ENCODE results near the gene VAPA.
"Not testable (repeated sequence)": the region's sequence is repeated elsewhere in the genome, so short reads cannot be mapped to it uniquely, and the experiment has no call there.

VAPA gene

DNA sequence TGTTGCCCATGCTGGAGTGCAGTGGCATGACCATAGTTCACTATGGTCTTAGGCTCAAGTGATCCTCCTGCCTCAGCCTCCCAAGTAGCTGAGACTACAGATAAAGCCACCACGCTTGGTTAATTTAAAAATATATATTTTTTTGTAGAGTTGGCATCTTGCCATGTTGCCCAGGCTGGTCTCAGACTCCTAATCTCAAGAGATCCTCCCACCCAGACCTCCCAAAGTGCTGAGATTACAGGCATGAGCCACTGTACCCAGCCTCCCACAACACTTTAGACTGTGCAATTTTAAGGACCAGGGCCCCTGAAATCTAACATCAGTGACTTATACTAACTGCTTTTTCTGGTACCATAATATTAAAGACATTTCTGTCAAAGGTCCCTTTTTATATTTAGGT, 22.9 kb upstream of the VAPA start:
- Histone ChIP-seq H3K4me2 (ENCODE audit: low read length) (no peak overlapping the region), H3K27me3 (ENCODE audit: control insufficient read depth, insufficient read depth, low read length) (no peaks in the 10 kb centered on the region), H3K9ac (ENCODE audit: low read depth, low read length) (no peak overlapping the region), H3K4me3 (ENCODE audit: low read length) (no peak overlapping the region), H3K4me1 (ENCODE audit: control insufficient read depth, insufficient read depth, low read length) (peaks cover 16% of the 10 kb centered on the region), H3K36me3 (ENCODE audit: insufficient read depth, low read length) (no peaks in the 10 kb centered on the region), H3K9me3 (replicated peaks; ENCODE audit: low read length) (no peaks in the 10 kb centered on the region)

- not testable (repeated sequence) for H3K36me3 ChIP-seq (ENCODE audit: insufficient read depth, low read length)
- H3K4me1 ChIP-seq (ENCODE audit: control insufficient read depth, insufficient read depth, low read length), result peaks cover 13% of the 10 kb centered on the region
These were observed 22.3 kb upstream of the VAPA start for GRCh38 chr18:9891515-9891914.

DNA sequence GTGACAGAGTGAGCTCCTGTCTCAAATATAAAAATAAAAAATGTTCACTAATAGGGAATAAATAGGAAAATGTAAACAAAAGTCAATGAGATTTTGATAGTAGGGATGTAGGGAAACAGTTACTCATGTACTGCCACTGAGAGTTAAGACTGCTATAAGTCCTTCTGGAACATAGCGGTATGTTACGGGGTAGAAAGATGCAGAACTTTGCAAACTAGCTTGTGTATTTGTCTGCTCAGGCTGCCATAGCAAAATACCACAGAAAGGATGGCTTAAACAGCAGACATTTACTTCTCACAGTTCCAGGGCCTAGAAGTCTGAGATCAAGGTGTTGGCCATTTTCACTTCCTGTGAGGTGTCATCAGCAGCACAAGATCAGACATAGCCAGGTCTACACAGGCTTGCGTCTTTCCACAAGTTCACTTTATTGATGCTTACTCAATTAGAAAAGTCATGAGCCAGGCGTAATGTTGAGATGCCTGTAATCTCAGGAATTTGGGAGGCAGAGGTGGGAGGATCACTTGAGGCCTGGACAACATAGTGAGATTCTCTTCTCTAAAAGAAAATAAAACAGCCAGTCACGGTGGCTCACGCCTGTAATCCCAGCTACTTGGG, 19.3 kb upstream of the VAPA start:
- no peak overlapping the region for H3K4me3 ChIP-seq (ENCODE audit: low read length)
- H3K9ac ChIP-seq (ENCODE audit: low read depth, low read length), result no peak overlapping the region
- no peak overlapping the region for H3K4me2 ChIP-seq (ENCODE audit: low read length)
- H3K27me3 ChIP-seq (ENCODE audit: control insufficient read depth, insufficient read depth, low read length), result no peaks in the 10 kb centered on the region
- no peaks in the 10 kb centered on the region for H3K9me3 ChIP-seq (replicated peaks; ENCODE audit: low read length)
- H3K36me3 ChIP-seq (ENCODE audit: insufficient read depth, low read length), result no peaks in the 10 kb centered on the region
- peaks cover 13% of the 10 kb centered on the region for H3K4me1 ChIP-seq (ENCODE audit: control insufficient read depth, insufficient read depth, low read length)

More at GRCh38 chr18:9891515-9891914, 22.3 kb upstream of the VAPA start:
- H3K4me2 ChIP-seq (ENCODE audit: low read length); H3K9ac ChIP-seq (ENCODE audit: low read depth, low read length); H3K4me3 ChIP-seq (ENCODE audit: low read length); H3K27me3 ChIP-seq (ENCODE audit: control insufficient read depth, insufficient read depth, low read length); H3K9me3 ChIP-seq (replicated peaks; ENCODE audit: low read length): not testable (repeated sequence)

GRCh38 chr18:9897129-9897528, 16.7 kb upstream of the VAPA start:
- peaks cover 4% of the 10 kb centered on the region for H3K4me1 ChIP-seq (ENCODE audit: control insufficient read depth, insufficient read depth, low read length)
- H3K4me3 ChIP-seq (ENCODE audit: low read length), result no peak overlapping the region
- H3K4me2 ChIP-seq (ENCODE audit: low read length), result no peak overlapping the region
- H3K27me3 ChIP-seq (ENCODE audit: control insufficient read depth, insufficient read depth, low read length), result no peaks in the 10 kb centered on the region
- no peaks in the 10 kb centered on the region for H3K36me3 ChIP-seq (ENCODE audit: insufficient read depth, low read length)
- no peak overlapping the region for H3K9ac ChIP-seq (ENCODE audit: low read depth, low read length)
- no peaks in the 10 kb centered on the region for H3K9me3 ChIP-seq (replicated peaks; ENCODE audit: low read length)

DNA sequence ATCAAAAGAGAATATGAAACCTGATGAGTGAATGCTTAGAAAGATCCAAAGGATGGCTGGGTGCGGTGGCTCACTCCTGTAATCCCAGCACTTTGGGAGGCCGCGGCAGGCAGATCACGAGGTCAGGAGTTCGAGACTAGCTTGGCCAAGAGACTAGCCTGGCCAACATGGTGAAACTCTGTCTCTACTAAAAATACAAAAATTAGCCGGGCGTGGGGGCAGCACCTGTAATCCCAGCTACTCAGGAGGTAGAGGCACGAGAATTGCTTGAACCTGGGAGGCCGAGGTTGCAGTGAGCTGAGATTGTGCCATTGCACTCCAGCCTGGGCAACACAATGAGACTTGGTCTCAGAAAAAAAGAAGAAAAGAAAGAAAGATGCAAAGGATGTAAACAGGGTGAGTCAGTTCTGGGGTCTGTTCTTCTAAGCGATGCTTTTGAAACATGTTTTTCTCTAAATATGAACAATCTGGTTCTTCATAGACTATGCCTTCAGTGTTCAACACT, 16.0 kb upstream of the VAPA start:
- H3K4me2 ChIP-seq (ENCODE audit: low read length); H3K36me3 ChIP-seq (ENCODE audit: insufficient read depth, low read length); H3K9ac ChIP-seq (ENCODE audit: low read depth, low read length); H3K4me3 ChIP-seq (ENCODE audit: low read length); H3K27me3 ChIP-seq (ENCODE audit: control insufficient read depth, insufficient read depth, low read length); H3K4me1 ChIP-seq (ENCODE audit: control insufficient read depth, insufficient read depth, low read length); H3K9me3 ChIP-seq (replicated peaks; ENCODE audit: low read length): not testable (repeated sequence)

DNA sequence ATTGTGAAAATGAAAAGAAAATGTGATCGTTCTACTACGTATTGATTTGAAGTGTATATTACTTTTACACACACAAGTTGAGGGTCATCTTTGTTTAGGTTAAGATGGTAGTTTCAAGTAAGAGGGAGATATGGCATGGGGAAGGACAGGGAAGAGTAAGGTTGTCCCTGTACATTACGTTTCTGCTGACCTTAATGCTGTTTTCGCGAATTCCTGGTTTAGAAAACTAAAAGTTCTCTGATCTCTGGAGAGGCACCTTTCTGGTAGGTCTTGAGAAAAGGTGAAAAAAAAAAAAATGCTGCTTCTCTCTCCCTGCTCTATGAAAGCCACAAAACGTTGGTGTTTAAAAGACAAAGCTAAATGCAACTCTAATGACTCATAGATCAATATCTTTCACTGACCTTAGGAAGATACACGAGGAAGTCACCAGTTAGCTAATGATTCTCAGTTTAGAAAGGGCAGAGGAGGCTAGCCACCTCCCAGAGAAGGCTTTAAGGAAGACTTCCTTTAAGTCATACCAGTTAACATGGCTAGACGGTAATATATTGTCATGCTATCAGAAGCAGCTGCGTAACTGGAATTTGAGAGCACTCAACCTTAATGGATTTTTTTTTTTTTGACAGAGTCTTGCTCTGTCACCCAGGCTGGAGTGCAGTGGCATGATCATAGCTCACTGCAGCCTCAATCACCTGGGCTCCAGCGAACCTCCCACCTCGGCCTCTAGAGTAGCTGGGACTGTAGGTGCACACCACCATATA, 14.8 kb upstream of the VAPA start:
- Histone ChIP-seq H3K36me3 (ENCODE audit: insufficient read depth, low read length) (no peaks in the 10 kb centered on the region), H3K4me1 (ENCODE audit: control insufficient read depth, insufficient read depth, low read length) (peaks cover 4% of the 10 kb centered on the region), H3K9ac (ENCODE audit: low read depth, low read length) (no peak overlapping the region), H3K4me3 (ENCODE audit: low read length) (no peak overlapping the region), H3K27me3 (ENCODE audit: control insufficient read depth, insufficient read depth, low read length) (no peaks in the 10 kb centered on the region), H3K9me3 (replicated peaks; ENCODE audit: low read length) (no peaks in the 10 kb centered on the region), H3K4me2 (ENCODE audit: low read length) (no peak overlapping the region)

DNA sequence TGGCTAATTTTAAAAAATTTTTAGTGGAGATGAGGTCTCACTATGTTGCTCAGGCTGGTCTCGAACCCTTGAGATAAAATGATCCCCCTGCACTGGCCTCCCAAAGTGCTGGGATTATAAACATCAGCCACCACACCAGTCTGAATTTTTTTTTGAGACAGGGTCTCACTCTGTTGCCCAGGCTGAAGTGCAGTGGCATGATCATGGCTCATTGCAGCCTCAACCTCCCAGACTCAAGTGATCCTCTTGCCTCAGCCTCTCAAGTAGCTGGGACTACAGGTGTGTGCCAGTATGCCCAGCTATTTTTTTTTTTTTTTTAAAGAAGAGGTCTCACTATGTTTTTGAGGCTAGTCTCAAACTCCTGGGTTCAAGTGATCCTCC, 14.3 kb upstream of the VAPA start:
- not testable (repeated sequence) for H3K36me3 ChIP-seq (ENCODE audit: insufficient read depth, low read length); H3K27me3 ChIP-seq (ENCODE audit: control insufficient read depth, insufficient read depth, low read length); H3K4me3 ChIP-seq (ENCODE audit: low read length); H3K9me3 ChIP-seq (replicated peaks; ENCODE audit: low read length); H3K4me1 ChIP-seq (ENCODE audit: control insufficient read depth, insufficient read depth, low read length); H3K4me2 ChIP-seq (ENCODE audit: low read length); H3K9ac ChIP-seq (ENCODE audit: low read depth, low read length)

DNA sequence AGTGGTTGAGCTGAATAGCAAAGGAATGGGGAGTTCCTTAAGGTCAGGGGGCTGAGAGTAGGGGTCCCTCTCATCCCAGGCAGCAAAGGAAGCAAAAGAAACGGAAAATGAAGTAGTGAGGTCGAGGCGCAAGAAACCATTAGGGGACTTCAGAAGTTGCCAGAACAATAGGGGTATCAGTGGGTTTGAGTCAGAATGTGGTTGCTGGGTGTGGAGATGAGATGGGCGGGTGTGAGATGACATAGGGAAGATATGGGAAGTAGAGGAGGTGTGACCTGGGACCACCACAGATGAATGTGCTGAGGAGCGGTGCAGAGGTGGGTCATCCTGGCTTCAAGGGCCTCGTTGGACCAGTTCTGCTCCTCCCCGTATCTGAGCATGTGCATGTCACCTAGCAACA, 13.1 kb upstream of the VAPA start:
- no peaks in the 10 kb centered on the region for H3K27me3 ChIP-seq (ENCODE audit: control insufficient read depth, insufficient read depth, low read length)

DNA sequence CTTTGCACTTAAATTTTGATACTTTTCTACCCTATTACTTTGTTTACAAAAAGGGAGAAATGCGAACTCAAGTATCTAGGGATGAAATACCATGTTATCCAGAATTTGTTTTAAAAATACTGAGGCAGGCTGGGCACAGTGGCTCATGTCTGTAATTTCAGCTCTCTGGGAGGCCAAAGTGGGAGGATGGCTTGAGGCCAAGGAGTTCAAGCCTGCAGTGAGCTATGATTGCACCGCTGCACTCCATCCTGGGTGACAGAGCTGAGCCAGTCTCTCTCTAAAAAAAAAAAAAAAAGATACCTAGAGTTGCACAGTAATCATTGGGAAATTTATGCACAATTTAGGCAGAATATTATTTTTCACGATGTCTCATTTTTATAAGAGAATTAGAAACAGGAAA, 12.4 kb upstream of the VAPA start:
- Histone ChIP-seq H3K4me2 (ENCODE audit: low read length) (no peak overlapping the region), H3K36me3 (ENCODE audit: insufficient read depth, low read length) (no peaks in the 10 kb centered on the region), H3K9ac (ENCODE audit: low read depth, low read length) (no peak overlapping the region), H3K27me3 (ENCODE audit: control insufficient read depth, insufficient read depth, low read length) (no peaks in the 10 kb centered on the region), H3K4me1 (ENCODE audit: control insufficient read depth, insufficient read depth, low read length) (peaks cover 4% of the 10 kb centered on the region), H3K4me3 (ENCODE audit: low read length) (no peak overlapping the region), H3K9me3 (replicated peaks; ENCODE audit: low read length) (no peaks in the 10 kb centered on the region)

More for the DNA sequence above, 13.1 kb upstream of the VAPA start:
- Histone ChIP-seq H3K4me1 (ENCODE audit: control insufficient read depth, insufficient read depth, low read length) (peaks cover 4% of the 10 kb centered on the region), H3K9ac (ENCODE audit: low read depth, low read length) (no peak overlapping the region), H3K4me2 (ENCODE audit: low read length) (no peak overlapping the region), H3K36me3 (ENCODE audit: insufficient read depth, low read length) (no peaks in the 10 kb centered on the region), H3K9me3 (replicated peaks; ENCODE audit: low read length) (no peaks in the 10 kb centered on the region), H3K4me3 (ENCODE audit: low read length) (no peak overlapping the region)

- H3K4me1 ChIP-seq (ENCODE audit: control insufficient read depth, insufficient read depth, low read length); H3K36me3 ChIP-seq (ENCODE audit: insufficient read depth, low read length); H3K4me3 ChIP-seq (ENCODE audit: low read length); H3K9ac ChIP-seq (ENCODE audit: low read depth, low read length); H3K9me3 ChIP-seq (replicated peaks; ENCODE audit: low read length); H3K4me2 ChIP-seq (ENCODE audit: low read length); H3K27me3 ChIP-seq (ENCODE audit: control insufficient read depth, insufficient read depth, low read length): not testable (repeated sequence)
These were observed 11.6 kb upstream of the VAPA start for GRCh38 chr18:9902264-9902663.

- no peaks in the 10 kb centered on the region for H3K9me3 ChIP-seq (replicated peaks; ENCODE audit: low read length)
- no peaks in the 10 kb centered on the region for H3K36me3 ChIP-seq (ENCODE audit: insufficient read depth, low read length)
- peaks cover 4% of the 10 kb centered on the region for H3K4me1 ChIP-seq (ENCODE audit: control insufficient read depth, insufficient read depth, low read length)
- no peak overlapping the region for H3K9ac ChIP-seq (ENCODE audit: low read depth, low read length)
- no peak overlapping the region for H3K4me2 ChIP-seq (ENCODE audit: low read length)
- H3K27me3 ChIP-seq (ENCODE audit: control insufficient read depth, insufficient read depth, low read length), result peaks cover 3% of the 10 kb centered on the region
- no peak overlapping the region for H3K4me3 ChIP-seq (ENCODE audit: low read length)
These were observed 11.0 kb upstream of the VAPA start for GRCh38 chr18:9902832-9903231.

GRCh38 chr18:9905401-9905922, 8.4 kb upstream of the VAPA start:
- Histone ChIP-seq H3K27me3 (ENCODE audit: control insufficient read depth, insufficient read depth, low read length) (peaks cover 8% of the 10 kb centered on the region), H3K9ac (ENCODE audit: low read depth, low read length) (no peak overlapping the region), H3K4me1 (ENCODE audit: control insufficient read depth, insufficient read depth, low read length) (peaks cover 4% of the 10 kb centered on the region), H3K9me3 (replicated peaks; ENCODE audit: low read length) (no peaks in the 10 kb centered on the region), H3K4me3 (ENCODE audit: low read length) (no peak overlapping the region), H3K4me2 (ENCODE audit: low read length) (no peak overlapping the region), H3K36me3 (ENCODE audit: insufficient read depth, low read length) (no peaks in the 10 kb centered on the region)

Measured in skeletal muscle satellite cell (primary cell).